HUES64 (cell line): Measurements from ENCODE around the gene SCMH1.
"Not testable (repeated sequence)": the region's sequence is repeated elsewhere in the genome, so short reads cannot be mapped to it uniquely, and the experiment has no call there.

Experiments
- H3K27ac ChIP-seq: 2 replicates; pipeline ENCODE4 v1.7.0; 2013; ENCODE audit warnings: low read depth, low read length, inconsistent platforms
- H3K27me3 ChIP-seq: 2 replicates; pipeline ENCODE4 v1.6.1; 2013; ENCODE audit warnings: mild to moderate bottlenecking, low read length; ENCODE audit not compliant: insufficient read depth
- H3K36me3 ChIP-seq: 2 replicates; pipeline ENCODE4 v1.6.1; 2013; ENCODE audit warnings: mild to moderate bottlenecking, low read length; ENCODE audit not compliant: insufficient read depth
- H3K4me1 ChIP-seq: 2 replicates; pipeline ENCODE4 v1.6.1; 2013; ENCODE audit warnings: mild to moderate bottlenecking, low read length, moderate library complexity; ENCODE audit not compliant: insufficient read depth
- H3K4me3 ChIP-seq: 2 replicates; pipeline ENCODE4 v1.5.1; 2013; ENCODE audit warnings: mild to moderate bottlenecking, low read length, moderate library complexity
- H3K9ac ChIP-seq: 2 replicates; pipeline ENCODE4 v1.6.1; 2013; ENCODE audit warnings: mild to moderate bottlenecking, low read depth, low read length
- H3K9me3 ChIP-seq: 2 replicates; pipeline ENCODE4 v1.6.1; 2013; ENCODE audit warnings: low read depth, low read length; ENCODE audit not compliant: insufficient read depth
- WGBS: fragments of 150-250, 120-280 bp; methylation state at CpG from one replicate; pipeline ENCODE4 v1.1.7; 2013; ENCODE audit warnings: missing lambda C conversion rate; 5-methylcytosine and 5-hydroxymethylcytosine counted together

Gene SCMH1

DNA sequence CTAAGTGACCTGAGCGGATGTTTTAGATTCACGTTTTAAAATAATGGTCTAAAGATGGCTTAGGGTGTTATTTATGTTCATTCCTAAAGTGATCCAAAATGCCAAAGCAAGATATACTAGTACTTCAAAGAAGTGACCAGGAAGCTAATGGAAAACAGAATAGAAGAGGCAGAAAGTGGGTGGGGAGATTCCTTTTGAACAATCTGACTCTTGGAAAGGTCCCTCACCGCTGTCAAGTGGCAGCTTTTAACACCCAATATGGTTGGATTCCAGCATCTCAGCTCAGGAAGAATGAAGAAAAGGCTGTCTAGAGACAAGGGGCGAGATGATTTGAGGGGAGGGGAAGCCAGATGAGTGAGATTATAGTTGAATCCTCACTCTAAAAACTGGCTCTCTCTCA, 90.3 kb downstream of the SCMH1 start:
- Histone ChIP-seq H3K36me3 (0 out of 2 replicates have a peak, but pooled peaks cover 5% of the 10 kb centered on the region), H3K27ac (no peak overlapping the region)

DNA sequence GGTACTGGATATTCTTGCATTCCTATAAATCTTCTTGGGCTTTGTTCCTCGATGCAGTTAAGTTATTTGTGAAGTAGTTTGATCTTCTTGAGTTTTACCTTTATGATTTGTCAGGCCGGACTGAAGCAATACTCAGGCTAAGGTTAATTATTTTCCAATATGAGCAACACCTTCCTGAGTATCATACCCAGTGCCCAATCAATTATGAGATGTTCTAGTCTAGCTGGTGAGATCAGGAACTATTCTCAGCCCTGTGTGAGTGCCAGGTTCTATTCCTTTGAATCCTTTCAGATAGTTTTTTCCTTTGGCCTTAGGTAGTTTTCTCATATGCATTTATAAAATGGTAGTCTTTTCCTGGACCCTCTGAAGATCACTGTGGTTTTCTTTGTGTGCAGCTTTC, 92.5 kb downstream of the SCMH1 start:
- Histone ChIP-seq H3K36me3 (0 out of 2 replicates have a peak, but pooled peaks cover 5% of the 10 kb centered on the region), H3K27ac (no peak overlapping the region), H3K4me3 (no peak overlapping the region), H3K9me3 (no peaks in the 10 kb centered on the region), H3K9ac (no peak overlapping the region), H3K27me3 (no peaks in the 10 kb centered on the region), H3K4me1 (no peaks in the 10 kb centered on the region)
- WGBS, result 44% methylated on average over 2 of the region's 2 CpGs

More for the DNA sequence above, 90.3 kb downstream of the SCMH1 start:
- Histone ChIP-seq H3K27me3 (no peaks in the 10 kb centered on the region), H3K9me3 (no peaks in the 10 kb centered on the region), H3K4me1 (no peaks in the 10 kb centered on the region), H3K9ac (no peak overlapping the region), H3K4me3 (no peak overlapping the region)
- WGBS, result 91% methylated on average over 4 of the region's 4 CpGs

DNA sequence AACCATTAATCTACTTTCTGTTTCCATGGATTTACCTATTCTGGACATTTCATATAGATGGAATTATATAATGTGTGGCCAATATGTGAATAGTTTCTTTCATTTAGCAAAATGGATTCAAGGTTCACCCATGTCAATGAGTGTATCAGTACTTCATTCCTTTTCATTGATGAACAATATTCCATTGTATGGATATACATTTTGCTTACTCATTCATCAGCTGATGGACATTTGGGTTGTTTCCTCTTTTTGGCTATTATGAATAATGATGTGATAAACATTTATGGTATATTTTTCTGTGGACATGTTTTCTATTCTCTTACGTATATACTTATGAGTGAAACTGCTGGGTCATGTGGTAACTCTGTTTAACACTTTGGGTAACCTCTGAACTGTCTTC, 97.8 kb downstream of the SCMH1 start:
- H3K9me3 ChIP-seq, result peaks cover 21% of the 10 kb centered on the region; the same call in 1 of the 2 replicates
- no peaks in the 10 kb centered on the region for H3K27me3 ChIP-seq
- no peak overlapping the region for H3K4me3 ChIP-seq
- H3K9ac ChIP-seq, result no peak overlapping the region
- 100% methylated on average over 1 of the region's 1 CpG for WGBS
- no peak overlapping the region for H3K27ac ChIP-seq
- no peaks in the 10 kb centered on the region for H3K4me1 ChIP-seq
- peaks cover 31% of the 10 kb centered on the region for H3K36me3 ChIP-seq

DNA sequence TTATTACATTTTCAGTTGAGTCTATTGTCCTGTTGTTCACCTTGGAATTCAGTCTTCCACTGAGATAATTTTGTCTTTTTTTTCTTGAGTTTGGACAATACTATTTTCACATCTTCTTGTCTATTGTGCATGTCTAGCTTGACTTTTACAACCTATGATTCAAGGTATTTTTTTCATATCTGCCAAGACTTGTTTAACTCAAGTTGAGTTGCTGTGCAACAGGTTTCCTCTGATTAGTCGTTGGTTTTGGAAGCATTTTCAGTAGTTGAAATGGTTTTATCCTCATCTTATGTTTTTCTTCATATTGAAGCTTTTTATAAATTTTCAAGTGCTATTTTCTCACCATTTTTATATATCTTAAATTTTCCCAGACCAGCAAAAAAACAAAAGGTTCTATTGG, 103.6 kb downstream of the SCMH1 start:
- H3K9ac ChIP-seq, result no peak overlapping the region
- H3K4me3 ChIP-seq, result no peak overlapping the region
- no CpG with 5 or more reads among the region's 1 CpG for WGBS
- peaks cover 21% of the 10 kb centered on the region; the same call in 1 of the 2 replicates for H3K9me3 ChIP-seq
- no peaks in the 10 kb centered on the region for H3K27me3 ChIP-seq
- H3K27ac ChIP-seq, result no peak overlapping the region
- peaks cover 31% of the 10 kb centered on the region for H3K36me3 ChIP-seq
- H3K4me1 ChIP-seq, result no peaks in the 10 kb centered on the region

DNA sequence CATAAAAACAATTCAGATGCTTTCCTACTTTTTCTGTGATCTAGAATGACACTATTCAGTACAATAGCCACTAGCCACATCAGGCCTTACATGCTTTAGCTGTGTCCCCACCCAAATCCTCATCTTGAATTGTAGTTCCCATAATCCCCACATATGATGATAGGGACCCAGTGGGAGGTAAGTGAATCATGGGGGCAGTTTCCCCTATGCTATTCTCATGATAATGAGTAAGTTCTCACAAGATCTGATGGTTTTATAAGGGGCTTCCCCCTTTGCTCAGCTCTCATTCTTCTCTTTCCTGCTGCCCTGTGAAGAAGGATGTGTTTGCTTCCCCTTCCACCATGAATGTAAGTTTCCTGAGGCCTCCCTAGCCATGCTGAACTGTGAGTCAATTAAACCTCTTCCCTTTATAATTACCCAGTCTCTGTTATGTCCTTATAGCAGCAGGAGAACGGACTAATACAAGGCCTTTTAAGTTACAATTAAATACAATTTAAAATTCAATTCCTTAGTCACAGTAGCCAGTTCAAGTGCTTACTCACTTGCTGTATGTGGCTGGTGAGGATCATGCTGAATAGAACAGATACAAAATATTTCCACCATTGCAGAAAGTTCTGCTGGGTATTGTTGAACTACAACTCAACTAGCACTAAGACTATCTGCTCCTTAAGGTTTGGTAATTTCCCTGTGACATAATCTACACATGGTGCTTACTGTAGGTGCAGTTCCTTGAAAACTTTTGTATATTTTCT, 106.7 kb downstream of the SCMH1 start:
- WGBS, result 100% methylated on average over 1 of the region's 1 CpG
- Histone ChIP-seq H3K9me3 (peaks cover 6% of the 10 kb centered on the region; the same call in 1 of the 2 replicates), H3K4me1 (no peaks in the 10 kb centered on the region), H3K4me3 (no peak overlapping the region), H3K9ac (no peak overlapping the region), H3K27me3 (no peaks in the 10 kb centered on the region), H3K27ac (no peak overlapping the region), H3K36me3 (peaks cover 7% of the 10 kb centered on the region)

DNA sequence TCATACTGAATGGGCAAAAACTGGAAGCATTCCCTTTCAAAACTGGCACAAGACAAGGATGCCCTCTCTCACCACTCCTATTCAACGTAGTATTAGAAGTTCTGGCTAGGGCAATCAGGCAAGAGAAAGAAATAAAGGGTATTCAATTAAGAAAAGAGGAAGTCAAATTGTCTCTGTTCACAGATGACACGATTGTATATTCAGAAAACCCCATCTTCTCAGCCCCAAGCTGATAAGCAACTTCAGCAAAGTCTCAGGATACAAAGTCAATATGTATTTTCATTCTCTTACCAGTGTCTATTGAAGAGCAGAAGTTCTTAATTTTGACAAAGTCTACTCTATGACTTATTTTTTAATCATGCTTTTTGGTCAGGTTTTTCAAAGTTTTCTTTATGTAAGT, 107.8 kb downstream of the SCMH1 start:
- H3K9ac ChIP-seq, H3K4me1 ChIP-seq, H3K4me3 ChIP-seq, H3K9me3 ChIP-seq, H3K27ac ChIP-seq, H3K27me3 ChIP-seq, H3K36me3 ChIP-seq: not testable (repeated sequence)
- WGBS, result 100% methylated on average over 1 of the region's 2 CpGs

DNA sequence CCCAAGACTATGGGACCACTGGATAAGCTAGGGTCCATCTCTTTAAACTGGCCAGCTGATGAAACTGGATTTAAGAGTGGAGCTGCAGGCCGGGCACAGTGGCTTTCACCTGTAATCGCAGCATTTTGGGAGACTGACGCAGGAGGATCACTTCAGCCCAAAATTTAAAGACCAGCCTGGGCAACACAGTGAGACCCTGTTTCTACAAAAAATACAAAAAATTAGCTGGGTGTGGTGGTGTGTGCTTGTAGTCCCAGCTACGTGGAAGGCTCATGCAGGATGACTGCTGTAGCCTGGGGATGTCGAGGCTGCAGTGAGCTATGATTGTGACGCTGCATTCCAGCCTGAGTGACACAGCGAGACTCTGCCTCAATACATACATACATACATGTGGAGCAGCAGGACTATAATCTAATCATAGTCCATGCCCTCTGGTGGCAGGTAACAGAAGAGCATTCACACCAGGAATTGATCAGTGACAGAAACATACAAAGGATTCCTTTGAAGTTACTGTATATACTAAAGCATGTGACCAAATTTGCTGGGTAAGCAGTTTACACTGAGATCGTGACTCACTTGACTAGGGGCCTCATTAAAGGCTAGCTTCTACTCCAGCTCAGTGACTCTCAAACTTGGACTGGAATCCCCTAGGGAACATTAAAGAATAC, 119.1 kb downstream of the SCMH1 start:
- WGBS, result 92% methylated on average over 8 of the region's 8 CpGs
- no peak overlapping the region for H3K4me3 ChIP-seq
- no peaks in the 10 kb centered on the region for H3K36me3 ChIP-seq
- no peak overlapping the region for H3K9ac ChIP-seq
- H3K9me3 ChIP-seq, result no peaks in the 10 kb centered on the region
- no peaks in the 10 kb centered on the region for H3K27me3 ChIP-seq
- H3K27ac ChIP-seq, result no peak overlapping the region
- no peaks in the 10 kb centered on the region for H3K4me1 ChIP-seq

DNA sequence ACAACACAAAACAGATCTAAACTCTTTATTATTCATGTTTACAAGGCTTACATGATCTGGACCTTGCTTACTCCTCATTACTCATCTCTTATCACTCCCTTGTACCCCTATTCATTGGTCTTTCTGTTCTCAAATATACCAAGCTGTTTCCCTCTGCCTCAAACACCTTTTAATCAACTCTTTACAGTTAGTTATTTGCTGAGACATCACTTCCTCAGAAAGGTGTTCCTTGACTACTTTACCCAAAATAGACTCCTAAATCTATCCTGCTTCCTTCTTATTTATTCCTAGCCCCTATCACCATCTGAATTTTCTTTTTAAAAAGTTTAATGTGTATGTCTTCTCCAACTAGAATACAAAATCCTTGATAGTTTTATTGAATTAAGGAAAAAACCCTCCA, 120.0 kb downstream of the SCMH1 start:
- no peaks in the 10 kb centered on the region for H3K27me3 ChIP-seq
- H3K36me3 ChIP-seq, result no peaks in the 10 kb centered on the region
- H3K9me3 ChIP-seq, result no peaks in the 10 kb centered on the region
- no peak overlapping the region for H3K27ac ChIP-seq
- no peak overlapping the region for H3K4me3 ChIP-seq
- H3K4me1 ChIP-seq, result no peaks in the 10 kb centered on the region
- no peak overlapping the region for H3K9ac ChIP-seq

DNA sequence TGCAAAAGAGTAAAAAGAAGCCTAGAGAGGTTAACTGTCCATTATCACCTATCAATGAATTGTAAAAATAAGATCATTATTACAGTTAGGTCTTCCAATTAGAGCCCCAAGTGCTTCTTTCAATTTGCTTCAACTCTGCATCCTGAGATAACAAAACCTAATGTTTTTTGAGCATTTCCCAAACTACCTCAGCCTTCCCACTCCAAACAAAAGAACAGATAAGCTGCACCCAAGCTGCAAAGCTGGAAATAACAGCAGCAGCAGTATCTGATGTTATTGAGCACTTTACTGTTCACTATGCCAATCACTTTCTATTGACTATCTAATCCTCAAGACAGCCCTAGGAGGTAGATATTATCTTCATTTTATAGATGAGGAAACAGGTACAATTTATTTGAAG, 123.5 kb downstream of the SCMH1 start:
- no peaks in the 10 kb centered on the region for H3K27me3 ChIP-seq
- H3K9me3 ChIP-seq, result no peaks in the 10 kb centered on the region
- H3K27ac ChIP-seq, result no peak overlapping the region
- no peak overlapping the region for H3K9ac ChIP-seq
- H3K4me3 ChIP-seq, result no peak overlapping the region
- no peaks in the 10 kb centered on the region for H3K36me3 ChIP-seq
- no peaks in the 10 kb centered on the region for H3K4me1 ChIP-seq

DNA sequence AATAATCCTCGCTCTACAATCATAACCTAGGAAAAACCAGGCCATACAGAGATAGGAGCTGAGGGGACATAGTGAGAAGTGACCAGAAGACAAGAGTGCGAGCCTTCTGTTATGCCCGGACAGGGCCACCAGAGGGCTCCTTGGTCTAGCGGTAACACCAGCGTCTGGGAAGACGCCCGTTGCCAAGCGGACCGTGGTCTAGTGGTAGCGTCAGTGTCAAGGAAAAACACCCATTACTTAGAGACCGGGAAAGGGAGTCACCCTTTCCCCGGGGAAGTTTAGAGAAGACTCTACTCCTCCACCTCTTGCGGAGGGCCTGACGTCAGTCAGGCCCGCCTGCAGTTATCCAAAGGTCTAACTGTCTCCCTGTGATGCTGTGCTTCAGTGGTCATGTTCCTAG, 124.9 kb downstream of the SCMH1 start:
- H3K27ac ChIP-seq, H3K27me3 ChIP-seq, H3K9ac ChIP-seq, H3K4me3 ChIP-seq, H3K36me3 ChIP-seq, H3K9me3 ChIP-seq, H3K4me1 ChIP-seq: not testable (repeated sequence)
- WGBS, result 74% methylated on average over 12 of the region's 15 CpGs

DNA sequence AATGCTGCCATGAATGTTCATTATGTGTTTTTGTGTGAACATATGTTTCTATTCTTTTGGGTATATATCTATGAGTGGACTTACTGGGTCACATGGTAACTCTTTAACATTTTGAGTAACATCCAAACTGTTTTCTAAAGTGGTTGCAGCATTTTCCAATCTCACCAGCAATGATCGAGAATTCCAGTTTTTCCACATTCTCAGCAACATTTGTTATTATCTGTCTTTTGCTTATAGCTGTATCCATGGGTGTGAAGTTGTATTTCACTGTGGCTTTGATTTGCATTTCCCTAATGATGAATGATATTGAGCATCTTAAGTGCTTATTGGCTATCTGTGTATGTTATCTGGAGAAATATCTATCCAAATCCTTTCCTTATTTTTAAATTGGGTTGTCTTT, 131.4 kb downstream of the SCMH1 start:
- 100% methylated on average over 1 of the region's 1 CpG for WGBS
- 0 out of 2 replicates have a peak, but pooled peaks cover 8% of the 10 kb centered on the region for H3K4me1 ChIP-seq
- no peak overlapping the region for H3K9ac ChIP-seq
- no peak overlapping the region for H3K4me3 ChIP-seq
- no peak overlapping the region for H3K27ac ChIP-seq
- H3K9me3 ChIP-seq, result no peaks in the 10 kb centered on the region
- H3K27me3 ChIP-seq, result no peaks in the 10 kb centered on the region
- H3K36me3 ChIP-seq, result no peaks in the 10 kb centered on the region
